Measurements from ENCODE around the gene TBXAS1. TPM values are rescaled to one million over a fixed set of nuclear protein-coding genes. Genes with fewer than 3 reads are reported as not detected.

Gene TBXAS1
- total and polyA plus RNA-seq, 2 experiments from 2014 or later = 1.3 TPM; not detected in 1

- TF ChIP-seq, protein P1, sequence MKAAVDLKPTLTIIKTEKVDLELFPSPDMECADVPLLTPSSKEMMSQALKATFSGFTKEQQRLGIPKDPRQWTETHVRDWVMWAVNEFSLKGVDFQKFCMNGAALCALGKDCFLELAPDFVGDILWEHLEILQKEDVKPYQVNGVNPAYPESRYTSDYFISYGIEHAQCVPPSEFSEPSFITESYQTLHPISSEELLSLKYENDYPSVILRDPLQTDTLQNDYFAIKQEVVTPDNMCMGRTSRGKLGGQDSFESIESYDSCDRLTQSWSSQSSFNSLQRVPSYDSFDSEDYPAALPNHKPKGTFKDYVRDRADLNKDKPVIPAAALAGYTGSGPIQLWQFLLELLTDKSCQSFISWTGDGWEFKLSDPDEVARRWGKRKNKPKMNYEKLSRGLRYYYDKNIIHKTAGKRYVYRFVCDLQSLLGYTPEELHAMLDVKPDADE (IDR thresholded peaks at IDR 0.05) = no peak
- no peak for TF ChIP-seq CREB1 (CRISPR knock-in tag; IDR thresholded peaks at IDR 0.05; ENCODE audit: low read depth)
- TF ChIP-seq STAT1 (IDR thresholded peaks at IDR 0.05; ENCODE audit: unreplicated experiment) = no peak
- TF ChIP-seq EZH2phosphoT487 (IDR thresholded peaks at IDR 0.05; ENCODE audit: unreplicated experiment) = no peak
- no peak for TF ChIP-seq ZNF462 (CRISPR knock-in tag; IDR thresholded peaks at IDR 0.05)
- TF ChIP-seq POLR2AphosphoS5 (IDR thresholded peaks at IDR 0.05; ENCODE audit: low read depth) = no peak
- no peak for TF ChIP-seq EZH2 (IDR thresholded peaks at IDR 0.05; ENCODE audit: low read depth, unreplicated experiment)
- no peak for TF ChIP-seq ZNF114 (CRISPR knock-in tag; IDR thresholded peaks at IDR 0.05)
- TF ChIP-seq, protein P2, sequence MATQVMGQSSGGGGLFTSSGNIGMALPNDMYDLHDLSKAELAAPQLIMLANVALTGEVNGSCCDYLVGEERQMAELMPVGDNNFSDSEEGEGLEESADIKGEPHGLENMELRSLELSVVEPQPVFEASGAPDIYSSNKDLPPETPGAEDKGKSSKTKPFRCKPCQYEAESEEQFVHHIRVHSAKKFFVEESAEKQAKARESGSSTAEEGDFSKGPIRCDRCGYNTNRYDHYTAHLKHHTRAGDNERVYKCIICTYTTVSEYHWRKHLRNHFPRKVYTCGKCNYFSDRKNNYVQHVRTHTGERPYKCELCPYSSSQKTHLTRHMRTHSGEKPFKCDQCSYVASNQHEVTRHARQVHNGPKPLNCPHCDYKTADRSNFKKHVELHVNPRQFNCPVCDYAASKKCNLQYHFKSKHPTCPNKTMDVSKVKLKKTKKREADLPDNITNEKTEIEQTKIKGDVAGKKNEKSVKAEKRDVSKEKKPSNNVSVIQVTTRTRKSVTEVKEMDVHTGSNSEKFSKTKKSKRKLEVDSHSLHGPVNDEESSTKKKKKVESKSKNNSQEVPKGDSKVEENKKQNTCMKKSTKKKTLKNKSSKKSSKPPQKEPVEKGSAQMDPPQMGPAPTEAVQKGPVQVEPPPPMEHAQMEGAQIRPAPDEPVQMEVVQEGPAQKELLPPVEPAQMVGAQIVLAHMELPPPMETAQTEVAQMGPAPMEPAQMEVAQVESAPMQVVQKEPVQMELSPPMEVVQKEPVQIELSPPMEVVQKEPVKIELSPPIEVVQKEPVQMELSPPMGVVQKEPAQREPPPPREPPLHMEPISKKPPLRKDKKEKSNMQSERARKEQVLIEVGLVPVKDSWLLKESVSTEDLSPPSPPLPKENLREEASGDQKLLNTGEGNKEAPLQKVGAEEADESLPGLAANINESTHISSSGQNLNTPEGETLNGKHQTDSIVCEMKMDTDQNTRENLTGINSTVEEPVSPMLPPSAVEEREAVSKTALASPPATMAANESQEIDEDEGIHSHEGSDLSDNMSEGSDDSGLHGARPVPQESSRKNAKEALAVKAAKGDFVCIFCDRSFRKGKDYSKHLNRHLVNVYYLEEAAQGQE (IDR thresholded peaks at IDR 0.05; ENCODE audit: unreplicated experiment) = no peak
- no peak for TF ChIP-seq ZNF331 (CRISPR knock-in tag; IDR thresholded peaks at IDR 0.05; ENCODE audit: low read depth)
- TF ChIP-seq NANOG (IDR thresholded peaks at IDR 0.05; ENCODE audit: borderline replicate concordance) = no peak
- no peak for TF ChIP-seq CTCF (conservative IDR thresholded peaks at IDR 0.05; ENCODE audit: low read depth in 2 of 2)
- no peak for TF ChIP-seq JUNB (IDR thresholded peaks at IDR 0.05; ENCODE audit: unreplicated experiment)
- peaks cover 5% of the 10 kb centered on the region for H3K27me3 Mint-ChIP-seq (ENCODE audit: insufficient read depth, low read depth, poor library complexity)
- no peaks in the 10 kb centered on the region for H3K9me3 Mint-ChIP-seq
- no peak overlapping the region for H3K4me3 Mint-ChIP-seq
- H3K27ac ChIP-seq (ENCODE audit: low read depth) = no peak overlapping the region
- no peak overlapping the region for H3K27ac Mint-ChIP-seq
- H3K36me3 Mint-ChIP-seq (ENCODE audit: low read depth) = no peaks in the 10 kb centered on the region
- H3F3A ChIP-seq (replicated peaks; ENCODE audit: low read depth) = no peaks in the 10 kb centered on the region
- H3K4me3 ChIP-seq = no peak overlapping the region
- DNase-seq (ENCODE audit: low spot score) (no peak), ATAC-seq (no peak)
- H3K9me2 ChIP-seq (ENCODE audit: insufficient read depth) = peaks cover 4% of the 10 kb centered on the region; the same call in 1 of the 2 replicates
- H3K4me1 ChIP-seq (ENCODE audit: insufficient read depth) = no peaks in the 10 kb centered on the region
- no peaks in the 10 kb centered on the region for H3K79me2 ChIP-seq (replicated peaks; ENCODE audit: insufficient read depth)
- H3K27me3 ChIP-seq (ENCODE audit: insufficient read depth) = no peaks in the 10 kb centered on the region
- no peaks in the 10 kb centered on the region for H3K36me3 ChIP-seq (ENCODE audit: insufficient read depth)
- H3K4me1 Mint-ChIP-seq = peaks cover 2% of the 10 kb centered on the region; the same call in 1 of the 3 replicates
- H3K4me2 ChIP-seq = no peak overlapping the region
- H4K20me1 ChIP-seq (replicated peaks; ENCODE audit: insufficient read depth) = no peaks in the 10 kb centered on the region
- no peak overlapping the region for H2AFZ ChIP-seq
These were observed 47.7 kb downstream of the TBXAS1 start for GRCh38 chr7:139876622-139877283.
